ENCODE results near the gene EYS. TPM values are rescaled to one million over a fixed set of nuclear protein-coding genes. Genes with fewer than 3 reads are reported as not detected.

The EYS gene
- total RNA-seq, 1 experiment from 2014 or later = not detected

DNA sequence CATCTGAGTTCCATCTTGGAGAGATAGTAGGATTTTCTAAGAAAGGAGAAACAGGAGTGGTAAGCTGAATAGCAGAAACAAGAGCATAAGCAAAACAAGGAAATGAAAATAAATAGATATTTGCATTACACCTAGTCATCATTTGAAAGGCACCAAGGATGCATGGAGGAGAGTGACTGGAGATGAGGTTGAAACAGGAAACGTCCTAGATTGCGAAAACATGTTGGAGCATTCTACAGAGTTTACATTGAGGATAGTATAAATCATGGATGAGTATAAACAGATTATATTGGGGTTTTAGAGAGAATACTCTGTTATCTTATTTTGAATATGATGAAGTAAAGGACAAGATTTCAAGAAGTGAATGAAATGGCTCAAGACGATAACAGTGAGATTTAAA lies 507.3 kb downstream of the EYS start:
- no peak overlapping the region for H3K4me3 ChIP-seq
- no peaks in the 10 kb centered on the region for H3K27me3 ChIP-seq
- no peaks in the 10 kb centered on the region for H3K36me3 ChIP-seq
- DNase-seq = no peak
- H3K9me3 ChIP-seq = no peaks in the 10 kb centered on the region

DNA sequence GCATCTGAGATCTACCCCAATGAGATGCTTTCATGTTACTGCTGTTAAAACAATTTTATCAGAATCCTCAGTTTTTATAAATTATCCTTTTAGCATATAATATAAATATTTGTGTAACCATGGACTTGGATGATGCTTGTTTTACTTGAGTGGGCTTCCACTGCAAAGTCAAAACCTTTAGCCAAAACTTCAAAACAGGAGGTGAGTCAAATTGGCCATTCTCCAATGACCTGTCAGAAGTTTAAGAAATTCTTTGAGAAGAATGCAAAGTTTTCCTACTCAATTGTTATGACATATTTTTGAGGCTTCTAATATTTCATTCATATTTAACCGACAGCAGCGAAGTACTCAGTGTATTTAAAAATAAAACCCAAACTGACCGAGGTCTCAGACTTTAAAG lies 507.9 kb downstream of the EYS start:
- DNase-seq = no peak
- H3K27me3 ChIP-seq = no peaks in the 10 kb centered on the region
- H3K9me3 ChIP-seq = no peaks in the 10 kb centered on the region
- H3K4me3 ChIP-seq = no peak overlapping the region
- no peaks in the 10 kb centered on the region for H3K36me3 ChIP-seq

DNA sequence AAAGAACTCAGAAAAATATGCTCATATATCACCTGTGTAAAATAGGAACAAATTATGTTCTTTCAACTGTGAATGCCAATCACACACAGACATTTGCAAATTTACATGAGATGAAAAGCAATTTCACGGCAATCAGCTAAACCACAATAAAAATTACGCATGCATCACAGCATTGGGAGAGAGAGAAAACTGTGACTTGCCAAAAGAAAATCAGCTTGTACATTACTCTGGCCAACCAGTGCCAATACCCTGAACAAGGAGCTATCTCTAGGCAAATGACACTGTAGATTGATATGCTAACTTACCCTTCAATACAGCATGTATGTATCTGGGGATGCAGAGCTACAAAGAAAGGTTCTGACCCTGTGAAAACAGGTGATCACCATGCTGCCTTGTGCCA lies 515.6 kb downstream of the EYS start:
- H3K4me3 ChIP-seq = no peak overlapping the region
- DNase-seq = no peak
- H3K9me3 ChIP-seq = no peaks in the 10 kb centered on the region

DNA sequence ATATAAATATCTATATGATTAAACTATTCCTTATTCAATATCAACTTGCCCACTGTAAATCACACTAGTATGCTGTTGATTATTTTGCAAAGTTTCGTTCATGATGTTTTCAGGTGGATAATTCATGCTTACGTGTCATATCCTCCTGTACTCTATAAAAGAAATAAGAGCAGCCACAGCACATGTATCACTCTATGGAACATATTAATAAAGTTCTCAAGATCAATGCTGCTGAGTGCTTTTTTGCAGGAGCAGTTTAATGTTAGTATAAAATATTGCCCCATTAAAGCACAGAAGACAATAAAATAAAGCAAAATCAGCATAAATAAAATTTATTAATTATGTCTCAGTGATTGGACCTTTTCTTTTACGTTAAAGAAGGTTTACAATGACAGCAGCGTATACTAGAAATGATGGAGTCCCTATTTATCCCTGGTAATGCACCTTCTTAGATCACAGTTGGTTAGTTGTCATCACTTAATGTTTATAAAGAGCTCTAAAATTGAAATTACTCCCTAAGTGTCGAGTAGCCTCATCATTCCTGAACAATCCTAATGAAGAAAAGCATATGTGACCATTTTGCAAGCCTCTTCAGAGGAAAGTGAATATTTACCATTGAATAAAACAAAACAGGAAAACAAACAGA lies 517.7 kb downstream of the EYS start:
- Histone ChIP-seq H3K4me3 (no peak overlapping the region), H3K27me3 (no peaks in the 10 kb centered on the region), H3K9me3 (no peaks in the 10 kb centered on the region), H3K36me3 (no peaks in the 10 kb centered on the region)
- DNase-seq = no peak

More for the DNA sequence above, 515.6 kb downstream of the EYS start:
- no peaks in the 10 kb centered on the region for H3K36me3 ChIP-seq
- no peaks in the 10 kb centered on the region for H3K27me3 ChIP-seq

DNA sequence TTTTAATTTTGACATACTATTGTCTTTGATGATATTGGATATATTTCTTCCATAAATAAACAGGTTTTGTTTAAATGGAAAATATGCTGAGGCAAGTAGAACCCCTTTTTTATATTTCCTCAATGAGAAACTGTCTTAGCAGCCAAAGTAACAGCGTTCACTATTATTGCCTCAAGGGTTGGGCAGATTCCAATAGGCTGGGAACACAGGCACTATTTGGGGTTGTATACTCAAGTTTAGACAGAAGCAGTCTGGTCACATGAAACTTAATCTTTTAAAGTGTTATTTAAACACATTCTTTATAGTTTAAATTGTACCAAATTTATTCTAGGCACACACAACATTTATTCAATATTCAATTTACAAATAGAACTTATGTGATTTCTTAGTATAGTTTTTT lies 520.2 kb downstream of the EYS start:
- no peak for DNase-seq
- Histone ChIP-seq H3K27me3 (no peaks in the 10 kb centered on the region), H3K9me3 (no peaks in the 10 kb centered on the region), H3K36me3 (no peaks in the 10 kb centered on the region), H3K4me3 (no peak overlapping the region)

DNA sequence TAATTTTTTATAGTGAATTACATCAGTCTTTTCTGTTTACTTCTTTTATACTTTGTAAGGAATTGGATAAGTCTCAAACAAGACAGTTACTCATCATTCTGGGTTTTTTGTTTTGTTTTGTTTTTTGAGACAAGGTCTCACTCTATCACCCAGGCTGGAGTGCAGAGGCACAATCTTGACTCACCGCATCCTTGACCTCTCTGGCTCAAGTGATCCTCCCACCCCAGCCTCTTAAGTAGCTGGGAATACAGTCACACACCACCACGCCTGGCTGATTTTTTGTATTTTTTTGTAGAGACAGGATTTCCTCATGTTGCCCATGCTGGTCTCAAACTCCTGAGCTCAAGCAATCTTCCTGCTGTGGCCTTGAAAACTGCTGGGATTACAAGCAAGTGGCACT lies 524.3 kb downstream of the EYS start:
- H3K36me3 ChIP-seq = no peaks in the 10 kb centered on the region
- H3K27me3 ChIP-seq = no peaks in the 10 kb centered on the region
- no peak overlapping the region for H3K4me3 ChIP-seq
- peak; percentile 79 for DNase-seq
- H3K9me3 ChIP-seq = no peaks in the 10 kb centered on the region

DNA sequence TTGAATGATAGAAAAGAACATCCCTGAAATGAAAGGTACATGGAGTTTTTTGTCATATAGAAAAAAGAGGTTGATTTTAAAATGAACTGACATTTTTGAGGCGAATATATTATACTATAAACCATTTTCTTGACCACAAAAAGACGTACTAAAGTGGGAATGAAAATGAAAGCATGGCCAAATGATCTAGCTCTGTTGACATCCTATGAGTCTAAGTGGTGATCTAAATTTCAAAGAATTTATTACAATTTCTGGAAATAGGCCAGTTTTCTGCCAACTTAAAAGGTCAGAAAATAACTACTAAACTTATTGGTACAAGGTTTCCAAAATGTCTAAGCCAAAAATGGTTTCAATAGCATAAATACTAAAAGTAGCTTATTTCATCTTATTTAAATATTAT lies 536.8 kb downstream of the EYS start:
- Histone ChIP-seq H3K36me3 (no peaks in the 10 kb centered on the region), H3K27me3 (no peaks in the 10 kb centered on the region), H3K9me3 (no peaks in the 10 kb centered on the region; the same call in 1 of the 2 replicates), H3K4me3 (no peak overlapping the region)
- no peak for DNase-seq

DNA sequence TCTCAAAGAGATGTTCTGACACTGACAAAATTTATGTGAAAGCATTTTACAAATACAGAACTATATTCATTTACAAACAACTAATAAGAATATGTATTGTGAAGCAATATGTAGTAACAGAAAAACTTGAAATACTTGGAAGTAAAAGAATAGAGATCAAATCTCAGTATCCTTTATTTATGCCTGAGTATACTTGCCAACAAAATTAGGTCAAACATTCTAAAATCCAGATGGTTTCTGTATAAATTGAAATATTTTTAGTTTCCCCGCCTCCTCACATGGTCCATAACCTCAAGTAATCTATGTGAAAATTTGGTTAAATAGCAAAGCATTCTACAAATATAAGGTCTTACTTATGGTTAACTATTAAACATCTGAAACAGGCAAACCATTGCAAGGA lies 545.4 kb downstream of the EYS start:
- Histone ChIP-seq H3K36me3 (no peaks in the 10 kb centered on the region), H3K27me3 (no peaks in the 10 kb centered on the region), H3K9me3 (no peaks in the 10 kb centered on the region), H3K4me3 (no peak overlapping the region)
- DNase-seq = no peak

DNA sequence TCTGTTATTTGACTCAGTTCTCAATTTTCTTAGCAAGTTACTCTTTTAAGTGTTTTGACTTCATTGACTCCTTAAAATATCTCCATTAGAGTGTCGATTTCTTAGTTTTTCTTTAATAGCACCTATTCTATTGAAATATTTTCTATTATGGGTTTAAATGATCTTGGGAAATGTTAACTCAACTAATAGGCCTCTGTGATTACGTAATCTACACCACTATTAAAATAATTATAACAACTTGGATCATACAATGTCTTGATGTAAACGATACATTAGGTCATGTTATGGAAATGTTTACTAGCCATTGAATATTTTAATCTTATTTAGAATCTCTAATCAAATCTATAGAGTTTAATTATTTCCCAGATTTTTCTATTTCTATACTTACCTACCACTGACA lies 550.0 kb downstream of the EYS start:
- H3K36me3 ChIP-seq = no peaks in the 10 kb centered on the region
- no peak for DNase-seq
- no peaks in the 10 kb centered on the region for H3K9me3 ChIP-seq
- H3K4me3 ChIP-seq = no peak overlapping the region
- H3K27me3 ChIP-seq = no peaks in the 10 kb centered on the region

DNA sequence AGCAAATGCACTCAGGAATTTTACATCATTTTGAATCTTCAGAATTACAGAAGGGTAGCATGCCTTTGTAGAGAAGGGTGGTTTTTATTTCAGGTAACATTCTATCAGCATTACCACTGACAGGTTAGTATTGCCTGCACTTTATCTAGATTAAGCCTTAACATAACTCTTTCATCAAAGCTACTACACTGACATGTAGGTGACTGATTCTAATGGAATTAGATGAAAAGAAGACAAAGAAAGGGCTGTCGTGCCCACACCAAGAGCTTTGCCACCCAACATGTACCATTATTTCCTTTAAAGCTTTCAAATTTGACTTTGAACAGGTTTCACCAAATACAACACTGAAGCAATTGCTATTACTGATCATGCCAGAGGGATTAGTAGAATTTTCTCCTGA lies 551.9 kb downstream of the EYS start:
- H3K4me3 ChIP-seq = no peak overlapping the region
- H3K36me3 ChIP-seq = no peaks in the 10 kb centered on the region
- no peaks in the 10 kb centered on the region for H3K9me3 ChIP-seq
- DNase-seq = no peak
- no peaks in the 10 kb centered on the region for H3K27me3 ChIP-seq

DNA sequence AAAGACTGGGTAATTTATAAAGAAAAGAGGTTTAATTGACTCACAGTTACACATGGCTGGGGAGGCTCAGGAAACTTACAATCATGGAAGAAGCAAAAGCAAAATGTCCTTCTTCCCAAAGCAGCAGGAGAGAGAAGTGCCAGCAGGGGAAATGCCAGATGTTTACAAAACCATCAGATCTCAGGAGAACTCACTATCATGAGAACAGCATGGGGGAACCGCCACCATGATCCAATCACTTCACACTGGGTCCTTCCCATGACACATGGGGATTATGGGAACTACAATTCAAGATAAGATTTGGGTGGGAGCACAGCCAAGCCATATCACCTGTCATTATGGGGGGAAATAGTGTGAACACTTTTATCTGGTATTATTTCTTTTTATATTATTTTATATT lies 557.2 kb downstream of the EYS start:
- Histone ChIP-seq H3K27me3 (no peaks in the 10 kb centered on the region), H3K9me3 (no peaks in the 10 kb centered on the region), H3K36me3 (no peaks in the 10 kb centered on the region), H3K4me3 (no peak overlapping the region)
- no peak for DNase-seq

DNA sequence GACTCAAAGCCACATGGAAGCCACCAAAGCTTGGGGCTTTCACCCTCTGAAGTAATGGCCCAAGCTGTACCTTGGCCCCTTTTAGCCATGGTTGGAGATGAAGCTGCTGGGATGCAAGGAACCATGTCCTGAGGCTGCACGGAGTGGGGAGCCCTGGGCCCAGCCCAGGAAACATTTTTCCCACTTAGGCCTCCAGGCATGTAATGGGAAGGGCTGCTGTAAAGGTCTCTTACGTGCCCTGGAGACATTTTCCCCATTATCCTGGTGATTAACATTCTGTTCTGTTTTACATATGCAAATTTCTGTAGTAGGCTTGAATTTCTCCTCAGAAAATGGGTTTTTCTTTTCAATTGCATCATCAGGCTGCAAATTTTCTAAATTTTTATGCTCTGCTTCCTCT lies 558.2 kb downstream of the EYS start:
- Histone ChIP-seq H3K4me3 (no peak overlapping the region), H3K27me3 (no peaks in the 10 kb centered on the region), H3K36me3 (no peaks in the 10 kb centered on the region), H3K9me3 (no peaks in the 10 kb centered on the region)
- no peak for DNase-seq

DNA sequence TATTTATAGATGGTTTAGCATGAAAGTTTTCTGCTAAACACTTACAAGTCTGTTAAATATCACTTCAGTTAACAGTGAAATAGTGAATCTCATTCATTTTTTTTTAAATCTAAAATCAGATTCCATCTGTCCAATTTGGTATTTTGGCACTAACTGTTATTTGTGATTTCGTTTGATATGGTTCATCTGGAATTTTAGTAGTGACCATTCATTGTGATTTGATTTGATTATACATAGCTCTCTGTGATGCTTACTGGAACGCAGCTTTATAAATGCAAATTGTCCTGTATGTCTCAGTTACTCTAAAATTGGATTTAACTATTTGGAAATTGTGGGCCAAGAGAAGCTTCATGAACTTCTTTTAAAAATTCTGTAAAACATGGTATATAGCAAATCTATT lies 571.5 kb downstream of the EYS start:
- DNase-seq = no peak
- Histone ChIP-seq H3K9me3 (no peaks in the 10 kb centered on the region), H3K27me3 (no peaks in the 10 kb centered on the region), H3K36me3 (no peaks in the 10 kb centered on the region), H3K4me3 (no peak overlapping the region)

DNA sequence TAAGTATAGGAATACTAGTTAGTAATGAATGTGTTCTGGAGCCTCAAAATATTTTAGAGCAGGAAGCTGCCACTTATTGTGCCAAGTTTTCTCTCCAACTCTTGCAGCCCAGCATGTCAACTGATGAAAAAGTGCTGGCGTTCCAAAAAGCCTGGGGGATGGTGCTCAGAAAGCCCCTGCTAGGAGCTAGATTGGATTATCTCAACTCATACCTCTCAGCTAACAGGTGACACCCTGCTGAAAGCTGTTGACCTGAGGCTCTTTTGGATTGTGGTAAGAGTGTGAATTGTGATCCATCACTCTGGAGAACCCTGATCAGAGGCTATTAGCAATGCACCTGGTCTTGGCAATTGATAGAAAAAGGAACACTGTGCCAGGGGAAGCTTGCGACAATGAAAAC lies 580.4 kb downstream of the EYS start:
- no peak overlapping the region for H3K4me3 ChIP-seq
- no peaks in the 10 kb centered on the region for H3K9me3 ChIP-seq
- H3K27me3 ChIP-seq = no peaks in the 10 kb centered on the region
- DNase-seq = no peak
- H3K36me3 ChIP-seq = no peaks in the 10 kb centered on the region

DNA sequence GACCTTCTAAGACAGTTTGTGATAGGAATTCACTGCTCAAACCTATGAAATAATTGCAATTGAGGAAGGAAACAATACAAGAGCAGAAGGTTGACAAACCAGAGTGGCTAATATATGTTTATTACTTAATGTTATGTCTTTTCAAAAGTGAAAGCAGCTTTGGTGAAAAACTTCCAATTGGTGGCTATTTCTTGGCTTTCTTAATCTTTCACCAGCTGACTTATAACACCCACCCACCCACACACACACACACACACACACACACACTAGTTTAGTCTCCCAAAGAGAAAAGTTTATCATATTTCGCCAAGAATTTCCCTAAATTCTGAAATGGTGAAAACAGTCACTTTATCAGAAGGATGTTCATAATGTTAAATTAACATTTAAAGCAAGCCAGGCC lies 583.5 kb downstream of the EYS start:
- Histone ChIP-seq H3K9me3 (no peaks in the 10 kb centered on the region), H3K36me3 (no peaks in the 10 kb centered on the region), H3K27me3 (no peaks in the 10 kb centered on the region), H3K4me3 (no peak overlapping the region)
- no peak for DNase-seq

DNA sequence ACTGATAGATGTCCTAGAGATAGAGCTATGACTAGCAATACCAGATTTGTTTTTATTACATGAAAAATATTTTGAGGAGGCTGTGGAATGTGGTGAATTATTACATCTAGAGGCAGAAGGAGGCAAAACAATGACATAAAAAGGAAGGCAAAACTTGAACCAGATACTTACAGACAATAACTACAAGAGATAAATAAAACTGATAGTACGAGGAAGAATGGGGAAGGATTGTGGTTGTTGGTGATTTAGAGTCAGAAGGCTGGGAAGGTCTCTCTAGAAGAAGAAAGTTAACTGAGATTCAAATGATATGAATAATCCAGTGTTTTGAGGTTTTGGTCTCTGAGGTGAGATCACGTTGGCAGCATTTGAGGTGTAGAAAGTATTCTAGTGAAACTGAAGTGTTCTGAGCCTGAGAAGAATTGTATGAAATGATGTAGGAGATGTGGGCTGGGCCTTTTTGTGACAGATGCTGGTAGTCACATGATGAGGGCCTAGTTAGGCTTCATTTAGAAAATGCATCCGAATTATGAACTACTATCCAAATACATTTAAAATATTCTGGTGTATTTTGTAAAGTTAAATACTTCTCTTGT lies 589.1 kb downstream of the EYS start:
- Histone ChIP-seq H3K27me3 (no peaks in the 10 kb centered on the region), H3K4me3 (no peak overlapping the region), H3K36me3 (no peaks in the 10 kb centered on the region), H3K9me3 (no peaks in the 10 kb centered on the region)
- DNase-seq = no peak

DNA sequence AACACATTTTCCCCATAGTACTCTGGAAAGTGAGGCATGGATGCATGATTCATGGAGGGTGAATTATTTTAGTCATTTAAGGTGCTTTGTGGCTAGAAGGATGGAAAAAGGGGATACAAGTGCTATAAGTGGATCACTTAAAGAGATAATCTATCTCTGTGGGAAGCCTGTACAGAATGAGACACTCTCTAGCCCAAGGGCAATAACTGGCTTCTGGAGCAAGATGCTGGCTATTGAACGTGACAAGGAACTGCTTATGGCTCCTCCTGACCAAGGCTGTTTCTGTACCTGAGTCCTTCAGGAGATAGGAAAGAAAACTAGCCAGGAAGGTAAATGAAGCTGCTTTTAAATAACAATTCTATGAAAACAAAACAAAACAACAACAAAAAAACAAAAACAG lies 590.7 kb downstream of the EYS start:
- no peaks in the 10 kb centered on the region for H3K27me3 ChIP-seq
- H3K9me3 ChIP-seq = no peaks in the 10 kb centered on the region
- H3K36me3 ChIP-seq = no peaks in the 10 kb centered on the region
- no peak overlapping the region for H3K4me3 ChIP-seq
- DNase-seq = no peak

DNA sequence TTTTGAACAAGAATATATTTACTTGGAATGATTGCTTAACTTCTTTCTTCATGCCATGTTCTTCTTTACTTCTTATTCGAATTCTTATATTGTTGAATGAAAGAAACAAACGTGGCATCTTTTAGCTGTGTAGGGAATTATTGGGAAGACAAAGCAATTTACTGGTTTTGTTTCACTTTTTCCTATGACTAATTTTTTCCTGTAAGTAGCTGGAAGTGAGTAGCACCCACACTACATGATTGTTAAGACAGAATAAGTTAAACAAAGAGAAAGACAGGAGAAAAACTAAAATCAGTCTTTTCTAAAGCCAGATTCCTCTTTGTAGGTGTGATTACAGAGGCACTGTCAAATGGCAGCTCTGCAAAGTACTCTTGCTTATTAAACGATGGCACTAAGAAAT lies 593.4 kb downstream of the EYS start:
- no peak for DNase-seq
- H3K9me3 ChIP-seq = no peaks in the 10 kb centered on the region
- no peaks in the 10 kb centered on the region for H3K36me3 ChIP-seq
- H3K4me3 ChIP-seq = no peak overlapping the region
- no peaks in the 10 kb centered on the region for H3K27me3 ChIP-seq

DNA sequence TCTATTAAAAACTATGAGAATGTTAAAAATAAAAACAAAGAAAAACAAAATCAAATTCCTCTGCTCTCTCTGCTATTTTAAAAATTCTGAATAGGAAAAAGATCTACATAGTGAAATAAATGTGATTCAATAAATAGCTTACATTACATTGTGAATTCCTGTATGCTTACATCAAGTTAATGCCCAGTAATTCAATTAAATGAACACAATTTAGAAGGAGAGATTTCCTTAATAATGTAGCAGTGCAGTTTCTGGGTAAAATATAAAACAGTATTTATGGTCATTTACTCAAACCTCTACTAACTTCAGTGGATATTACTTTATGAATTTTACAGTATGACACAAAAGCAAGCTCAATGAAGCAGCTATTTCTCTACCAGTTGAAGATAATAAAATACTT lies 594.6 kb downstream of the EYS start:
- no peak for DNase-seq
- Histone ChIP-seq H3K27me3 (no peaks in the 10 kb centered on the region), H3K4me3 (no peak overlapping the region), H3K36me3 (no peaks in the 10 kb centered on the region), H3K9me3 (no peaks in the 10 kb centered on the region)
